Fibroblast of lung (primary cell): ENCODE data around the gene ADAMTS16. TPM values are rescaled to one million over a fixed set of nuclear protein-coding genes. Genes with fewer than 3 reads are reported as not detected.

Experiments
- DNase-seq, 2 donors: peaks; one replicate each; pipeline versions ENCODE4 v3.0.0 to v3.0.0-alpha.2; 2010; ENCODE audit warnings: low read depth in 2 of 2
- H2AFZ ChIP-seq: 2 replicates; pipeline ENCODE4 v1.5.1; 2012; ENCODE audit warnings: low read length, control low read depth, inconsistent platforms
- H3K27ac ChIP-seq: 2 replicates; pipeline ENCODE4 v1.5.1; 2011; ENCODE audit warnings: low read length, control low read depth; ENCODE audit not compliant: insufficient read depth
- H3K27me3 ChIP-seq: 2 replicates; pipeline ENCODE4 v1.5.1; 2011; ENCODE audit warnings: mild to moderate bottlenecking, low read length; ENCODE audit not compliant: control insufficient read depth, insufficient read depth
- H3K36me3 ChIP-seq: 2 replicates; pipeline ENCODE4 v1.5.1; 2011; ENCODE audit warnings: low read length; ENCODE audit not compliant: control insufficient read depth, insufficient read depth
- H3K4me1 ChIP-seq: 2 replicates; pipeline ENCODE4 v1.5.1; 2011; ENCODE audit warnings: low read length; ENCODE audit not compliant: control insufficient read depth, insufficient read depth; ENCODE audit errors: extremely low read depth
- H3K4me2 ChIP-seq: 2 replicates; pipeline ENCODE4 v1.5.1; 2011; ENCODE audit warnings: low read length, control low read depth; ENCODE audit not compliant: insufficient read depth; ENCODE audit errors: extremely low read depth
- H3K4me3 ChIP-seq, 4 experiments: fragments of 200-600 bp in 1 of 4; sonication (generic) in 1 of 4; replicated peaks in 1 of 4; 2 replicates each; pipeline ENCODE4 v1.5.1; 2011 to 2016; ENCODE audit warnings: low read length in 4 of 4, low read depth in 3 of 4, mild to moderate bottlenecking in 3 of 4, control low read depth in 2 of 4, inconsistent platforms in 1 of 4, mixed read lengths in 1 of 4; ENCODE audit not compliant: insufficient read depth in 1 of 4; ENCODE audit errors: control extremely low read depth in 1 of 4
- H3K79me2 ChIP-seq: 2 replicates; pipeline ENCODE4 v1.5.1; 2012; ENCODE audit warnings: mild to moderate bottlenecking, low read length, inconsistent platforms; ENCODE audit not compliant: control insufficient read depth, insufficient read depth
- H3K9ac ChIP-seq: 2 replicates; pipeline ENCODE4 v1.5.1; 2011; ENCODE audit warnings: mild to moderate bottlenecking, low read length, control low read depth; ENCODE audit not compliant: insufficient read depth
- H3K9me3 ChIP-seq: 2 replicates; pipeline ENCODE4 v1.5.1; 2012; ENCODE audit warnings: low read depth, low read length; ENCODE audit not compliant: control insufficient read depth, insufficient read depth
- H4K20me1 ChIP-seq: 2 replicates; pipeline ENCODE4 v1.5.1; 2011; ENCODE audit warnings: low read length; ENCODE audit not compliant: control insufficient read depth, insufficient read depth; ENCODE audit errors: extremely low read depth
- EZH2 ChIP-seq: IDR thresholded peaks from 2 replicates; pipeline ENCODE4 v1.5.1; 2012; ENCODE audit warnings: low read length, control low read depth, mild to moderate bottlenecking; ENCODE audit errors: missing control alignments
- polyA plus RNA-seq, 2 donors: library from polyadenylated mRNA; depleted of rRNA in 1 of 2; stranded (reverse) in 1 of 2; unstranded in 1 of 2; fragments of >200 nt; gene quantifications; 2 replicates each; pipeline ENCODE4 v1.2.1, GENCODE V29; 2011 to 2012; ENCODE audit warnings: missing spikeins in 1 of 2
- total RNA-seq: library from RNA; depleted of rRNA; stranded (reverse); fragments of >200 nt; gene quantifications from 2 replicates; pipeline ENCODE4 v1.2.1, GENCODE V29; 2014
- TF ChIP-seq, protein P1 (sequence below), 2 donors: IDR thresholded peaks in 1 of 2; conservative IDR thresholded peaks in 1 of 2; 1 replicate in 1 of 2; 2 replicates in 1 of 2; pipeline ENCODE4 v1.5.1; 2011 to 2012; ENCODE audit warnings: low read length in 2 of 2, control low read depth in 1 of 2, inconsistent platforms in 1 of 2, low read depth in 1 of 2, mild to moderate bottlenecking in 1 of 2

Gene ADAMTS16
- total and polyA plus RNA-seq, 2 donors (not counting 1 experiment from before 2014, with no cell fraction given), result 0.06 to 0.17 TPM

DNA sequence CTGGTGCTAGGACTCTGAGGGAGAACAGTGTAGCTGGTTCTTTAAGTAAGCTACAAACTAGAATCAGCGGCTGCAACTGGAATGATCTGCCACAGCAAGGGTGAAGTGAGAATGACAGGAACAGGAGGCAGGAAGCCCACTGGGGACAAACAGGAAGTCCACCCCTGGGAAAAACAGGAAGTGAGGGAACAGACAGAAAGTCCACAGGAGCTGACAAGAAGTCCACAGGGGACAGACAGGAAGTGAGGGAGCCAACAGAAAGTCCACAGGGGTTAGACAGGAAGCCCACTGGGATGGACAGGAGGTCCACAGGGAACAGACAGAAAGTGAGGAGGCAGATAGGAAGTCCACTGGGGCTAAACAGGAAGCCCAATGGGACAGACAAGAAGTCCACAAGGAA is 15.5 kb downstream of the ADAMTS16 start:
- H4K20me1 ChIP-seq, result no peaks in the 10 kb centered on the region
- no peak overlapping the region for H3K9ac ChIP-seq
- H3K4me3 ChIP-seq, result no peak overlapping the region
- H3K9me3 ChIP-seq, result no peaks in the 10 kb centered on the region
- no peaks in the 10 kb centered on the region for H3K79me2 ChIP-seq
- TF ChIP-seq EZH2, result no peak
- TF ChIP-seq, protein P1, sequence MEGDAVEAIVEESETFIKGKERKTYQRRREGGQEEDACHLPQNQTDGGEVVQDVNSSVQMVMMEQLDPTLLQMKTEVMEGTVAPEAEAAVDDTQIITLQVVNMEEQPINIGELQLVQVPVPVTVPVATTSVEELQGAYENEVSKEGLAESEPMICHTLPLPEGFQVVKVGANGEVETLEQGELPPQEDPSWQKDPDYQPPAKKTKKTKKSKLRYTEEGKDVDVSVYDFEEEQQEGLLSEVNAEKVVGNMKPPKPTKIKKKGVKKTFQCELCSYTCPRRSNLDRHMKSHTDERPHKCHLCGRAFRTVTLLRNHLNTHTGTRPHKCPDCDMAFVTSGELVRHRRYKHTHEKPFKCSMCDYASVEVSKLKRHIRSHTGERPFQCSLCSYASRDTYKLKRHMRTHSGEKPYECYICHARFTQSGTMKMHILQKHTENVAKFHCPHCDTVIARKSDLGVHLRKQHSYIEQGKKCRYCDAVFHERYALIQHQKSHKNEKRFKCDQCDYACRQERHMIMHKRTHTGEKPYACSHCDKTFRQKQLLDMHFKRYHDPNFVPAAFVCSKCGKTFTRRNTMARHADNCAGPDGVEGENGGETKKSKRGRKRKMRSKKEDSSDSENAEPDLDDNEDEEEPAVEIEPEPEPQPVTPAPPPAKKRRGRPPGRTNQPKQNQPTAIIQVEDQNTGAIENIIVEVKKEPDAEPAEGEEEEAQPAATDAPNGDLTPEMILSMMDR (conservative IDR thresholded peaks at IDR 0.05 in 1 of 2, IDR thresholded peaks at IDR 0.05 in 1 of 2; ENCODE audit: low read depth in 1 of 2, low read length in 2 of 2), result no peak
- no peak overlapping the region for H3K4me2 ChIP-seq
- H3K27me3 ChIP-seq, result no peaks in the 10 kb centered on the region
- H3K36me3 ChIP-seq, result no peaks in the 10 kb centered on the region
- H3K27ac ChIP-seq, result no peak overlapping the region
- no peak for DNase-seq
- H3K4me1 ChIP-seq, result no peaks in the 10 kb centered on the region
- H2AFZ ChIP-seq, result no peak overlapping the region

DNA sequence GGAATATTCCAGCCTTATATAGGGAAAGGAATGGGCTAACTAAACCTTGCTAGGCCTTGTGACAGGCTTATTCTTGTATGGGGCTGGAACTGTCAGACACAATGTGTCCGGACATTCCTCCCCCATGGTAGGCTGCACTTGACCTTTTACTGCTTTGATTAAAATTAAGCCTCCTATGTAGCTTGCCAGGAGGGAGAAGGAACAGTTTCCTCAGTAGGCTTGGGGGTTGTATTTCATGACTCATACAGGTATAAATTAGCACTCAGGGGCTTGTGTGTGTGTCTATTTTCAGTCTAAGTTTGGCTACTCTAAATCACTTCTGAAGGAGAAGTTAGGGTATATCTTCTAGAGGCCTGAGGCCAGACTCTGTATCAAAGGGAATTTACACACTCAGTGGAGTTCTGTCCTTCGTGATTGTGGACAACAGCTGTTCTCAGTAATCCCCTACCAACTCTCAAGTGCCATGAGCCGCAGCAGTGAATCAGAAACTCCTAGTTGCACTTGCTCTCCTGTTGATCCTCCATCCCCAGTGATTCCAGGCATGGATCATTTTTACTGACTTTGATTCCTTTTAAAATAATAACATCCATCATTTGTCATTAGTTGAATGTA is 16.4 kb downstream of the ADAMTS16 start:
- Histone ChIP-seq H4K20me1 (no peaks in the 10 kb centered on the region), H3K27ac (no peak overlapping the region), H3K4me3 (no peak overlapping the region), H3K79me2 (no peaks in the 10 kb centered on the region), H3K4me1 (no peaks in the 10 kb centered on the region), H3K36me3 (no peaks in the 10 kb centered on the region), H3K9ac (no peak overlapping the region), H3K27me3 (no peaks in the 10 kb centered on the region), H3K9me3 (no peaks in the 10 kb centered on the region), H2AFZ (no peak overlapping the region), H3K4me2 (no peak overlapping the region)
- DNase-seq, result no peak
- no peak for TF ChIP-seq EZH2

DNA sequence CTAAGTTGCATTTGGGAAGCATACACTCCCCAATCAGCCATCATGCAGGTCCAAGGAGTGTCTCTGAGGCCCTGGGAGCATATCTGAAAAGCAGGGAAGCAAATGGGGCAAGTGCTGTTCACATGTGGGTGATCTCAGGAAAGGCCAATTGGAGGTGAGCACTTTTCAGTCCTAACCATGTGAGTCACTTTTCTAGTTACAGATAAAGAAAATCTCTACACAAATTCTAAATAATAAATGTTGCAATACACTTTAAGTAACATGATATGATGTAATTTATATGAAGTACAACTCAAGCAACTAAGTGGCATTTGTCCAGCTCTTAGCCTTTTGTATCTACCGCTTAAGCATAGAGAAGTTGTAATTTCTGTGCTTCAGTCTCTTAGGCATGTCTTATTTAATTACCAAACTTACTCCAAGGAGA is 18.4 kb downstream of the ADAMTS16 start:
- no peak overlapping the region for H3K4me3 ChIP-seq
- no peak overlapping the region for H3K4me2 ChIP-seq
- H2AFZ ChIP-seq, result no peak overlapping the region
- peak; percentile 53 to 54 for DNase-seq
- no peaks in the 10 kb centered on the region for H3K4me1 ChIP-seq
- H3K9me3 ChIP-seq, result no peaks in the 10 kb centered on the region
- no peak overlapping the region for H3K9ac ChIP-seq
- no peaks in the 10 kb centered on the region for H3K79me2 ChIP-seq
- no peak overlapping the region for H3K27ac ChIP-seq
- H3K27me3 ChIP-seq, result no peaks in the 10 kb centered on the region
- TF ChIP-seq EZH2, result no peak
- TF ChIP-seq, protein P1 (conservative IDR thresholded peaks at IDR 0.05 in 1 of 2, IDR thresholded peaks at IDR 0.05 in 1 of 2; ENCODE audit: low read depth in 1 of 2, low read length in 2 of 2), result no peak
- no peaks in the 10 kb centered on the region for H3K36me3 ChIP-seq
- no peaks in the 10 kb centered on the region for H4K20me1 ChIP-seq
